H1 (cell line): ENCODE results near the gene FBN1. TPM values are rescaled to one million over a fixed set of nuclear protein-coding genes. Genes with fewer than 3 reads are reported as not detected.

Source experiments
- CTCF ChIA-PET: fragments of 300-600 bp; sonication (Branson Sonifier 250); formaldehyde crosslinking; loops from one replicate; lab custom pipeline; 2021; ENCODE audit not compliant: partially characterized antibody; lab: Charles Lee
- POLR2A ChIA-PET: fragments of 300-600 bp; sonication (Branson Sonifier 250); formaldehyde crosslinking; loops from one replicate; lab custom pipeline; 2021; ENCODE audit warnings: inconsistent platforms; ENCODE audit not compliant: partially characterized antibody; lab: Charles Lee
- DNase-seq, 2 experiments: peaks; one replicate each; pipeline versions ENCODE4 v3.0.0 to v3.0.0-alpha.2; 2010 to 2022; ENCODE audit warnings: low spot score in 2 of 2, low read depth in 1 of 2, mixed read lengths in 1 of 2
- FAIRE-seq: peaks from 2 replicates; lab custom pipeline; 2011; peaks lifted over from hg19 to GRCh38; lab: Jason Lieb, UNC
- H2AFZ ChIP-seq: 2 replicates; pipeline ENCODE4 v1.8.1; 2012; ENCODE audit warnings: low read length, inconsistent platforms
- H2AK5ac ChIP-seq: 2 replicates; pipeline ENCODE4 v1.6.1; 2013; ENCODE audit warnings: low read depth, low read length
- H2BK120ac ChIP-seq: replicated peaks from 2 replicates; pipeline ENCODE3; 2013; ENCODE audit warnings: low read depth, low read length, inconsistent platforms
- H2BK12ac ChIP-seq: 2 replicates; pipeline ENCODE4 v1.6.1; 2013; ENCODE audit warnings: low read depth, low read length
- H2BK15ac ChIP-seq: 2 replicates; pipeline ENCODE4 v1.6.1; 2013; ENCODE audit warnings: low read length
- H2BK20ac ChIP-seq: 2 replicates; pipeline ENCODE4 v1.6.1; 2013; ENCODE audit warnings: low read length
- H2BK5ac ChIP-seq: 2 replicates; pipeline ENCODE4 v1.6.1; 2013; ENCODE audit warnings: low read depth, low read length
- H3K14ac ChIP-seq: 2 replicates; pipeline ENCODE4 v1.6.1; 2013; ENCODE audit warnings: inconsistent platforms; ENCODE audit not compliant: insufficient read length
- H3K18ac ChIP-seq: 2 replicates; pipeline ENCODE4 v1.6.1; 2013; ENCODE audit warnings: low read length; ENCODE audit errors: extremely low read depth
- H3K23ac ChIP-seq: 2 replicates; pipeline ENCODE4 v1.6.1; 2013; ENCODE audit warnings: inconsistent platforms; ENCODE audit not compliant: insufficient read length
- H3K23me2 ChIP-seq: 2 replicates; pipeline ENCODE4 v1.6.1; 2013; ENCODE audit warnings: low read depth, low read length
- H3K27ac ChIP-seq: 2 replicates; pipeline ENCODE4 v1.6.1; 2011; ENCODE audit warnings: low read depth, low read length, inconsistent platforms
- H3K27me3 ChIP-seq, 4 experiments: replicated peaks in 1 of 4; 1 replicate in 1 of 4; 2 replicates in 3 of 4; pipeline versions ENCODE4 v1.6.1 to v1.8.1; 2011 to 2013; ENCODE audit warnings: low read length in 3 of 4, mild to moderate bottlenecking in 3 of 4, inconsistent platforms in 2 of 4, mixed read lengths in 2 of 4, moderate library complexity in 1 of 4; ENCODE audit not compliant: control insufficient read depth in 3 of 4, insufficient read depth in 3 of 4; ENCODE audit errors: extremely low read depth in 1 of 4
- H3K36me3 ChIP-seq, 4 experiments: 2 replicates each; pipeline versions ENCODE4 v1.6.1 to v1.8.1; 2011 to 2013; ENCODE audit warnings: mild to moderate bottlenecking in 4 of 4, low read length in 3 of 4, moderate library complexity in 2 of 4, control low read depth in 1 of 4, inconsistent platforms in 1 of 4; ENCODE audit not compliant: insufficient read depth in 4 of 4, control insufficient read depth in 2 of 4
- H3K4ac ChIP-seq: replicated peaks from 2 replicates; pipeline ENCODE3; 2013; ENCODE audit warnings: low read length, low read depth, mixed read lengths, inconsistent platforms; ENCODE audit not compliant: insufficient read length
- H3K4me1 ChIP-seq, 4 experiments: replicated peaks in 1 of 4; 1 replicate in 1 of 4; 2 replicates in 3 of 4; pipeline versions ENCODE4 v1.6.1 to v1.8.1; 2011 to 2013; ENCODE audit warnings: low read length in 3 of 4, inconsistent platforms in 2 of 4, mixed read lengths in 1 of 4; ENCODE audit not compliant: insufficient read depth in 4 of 4, control insufficient read depth in 3 of 4
- H3K4me2 ChIP-seq, 2 experiments: 2 replicates each; pipeline versions ENCODE4 v1.6.1 to v1.8.1; 2011 to 2013; ENCODE audit warnings: low read depth in 2 of 2, low read length in 2 of 2, control low read depth in 1 of 2, inconsistent platforms in 1 of 2, mild to moderate bottlenecking in 1 of 2; ENCODE audit not compliant: insufficient read depth in 1 of 2
- H3K4me3 ChIP-seq, 4 experiments: fragments of 200-600, 300-600 bp in 1 of 4; sonication (generic), shearing (Covaris generic), sonication (Bioruptor Twin) in 1 of 4; 2 replicates each; pipeline versions ENCODE4 v1.5.1 to v1.8.1; 2011 to 2016; ENCODE audit warnings: low read length in 4 of 4, low read depth in 3 of 4, control low read depth in 2 of 4, inconsistent platforms in 2 of 4, mild to moderate bottlenecking in 2 of 4, mixed read lengths in 1 of 4, moderate library complexity in 1 of 4; ENCODE audit not compliant: insufficient read depth in 2 of 4; ENCODE audit errors: extremely low read depth in 1 of 4
- H3K56ac ChIP-seq: replicated peaks from 2 replicates; pipeline ENCODE3; 2013; ENCODE audit warnings: low read depth, mild to moderate bottlenecking, mixed read lengths, low read length, inconsistent platforms; ENCODE audit not compliant: insufficient read length
- H3K79me1 ChIP-seq: 2 replicates; pipeline ENCODE4 v1.6.1; 2013; ENCODE audit warnings: low read depth, low read length, control low read depth
- H3K79me2 ChIP-seq, 2 experiments: 2 replicates each; pipeline versions ENCODE4 v1.6.1 to v1.8.1; 2012 to 2013; ENCODE audit warnings: low read length in 2 of 2, mild to moderate bottlenecking in 2 of 2, inconsistent platforms in 1 of 2; ENCODE audit not compliant: insufficient read depth in 2 of 2, control insufficient read depth in 1 of 2
- H3K9ac ChIP-seq, 4 experiments: replicated peaks in 1 of 4; 1 replicate in 1 of 4; 2 replicates in 3 of 4; pipeline versions ENCODE4 v1.6.1 to v1.8.1; 2011 to 2013; ENCODE audit warnings: low read depth in 3 of 4, low read length in 3 of 4, control low read depth in 2 of 4, mild to moderate bottlenecking in 2 of 4, moderate library complexity in 2 of 4, inconsistent platforms in 1 of 4; ENCODE audit errors: extremely low read depth in 1 of 4
- H3K9me3 ChIP-seq, 2 experiments: 2 replicates each; pipeline versions ENCODE4 v1.6.1 to v1.8.1; 2012 to 2013; ENCODE audit warnings: mild to moderate bottlenecking in 2 of 2, moderate library complexity in 2 of 2, control low read depth in 1 of 2, inconsistent platforms in 1 of 2, low read depth in 1 of 2, low read length in 1 of 2, mixed read lengths in 1 of 2; ENCODE audit not compliant: insufficient read depth in 2 of 2
- H4K20me1 ChIP-seq, 2 experiments: replicated peaks in 1 of 2; 2 replicates each; pipeline versions ENCODE3 to v1.8.1; 2011 to 2013; ENCODE audit warnings: inconsistent platforms in 2 of 2, low read length in 2 of 2, mild to moderate bottlenecking in 1 of 2; ENCODE audit not compliant: insufficient read depth in 2 of 2, control insufficient read depth in 1 of 2
- H4K5ac ChIP-seq: 2 replicates; pipeline ENCODE4 v1.6.1; 2013; ENCODE audit warnings: low read length, low read depth, mixed read lengths, inconsistent platforms; ENCODE audit not compliant: insufficient read length
- H4K8ac ChIP-seq: 2 replicates; pipeline ENCODE4 v1.8.0; 2013; ENCODE audit warnings: mild to moderate bottlenecking, moderate library complexity, low read length, inconsistent platforms; ENCODE audit not compliant: insufficient read depth; ENCODE audit errors: extremely low read depth
- H4K91ac ChIP-seq: replicated peaks from 2 replicates; pipeline ENCODE3; 2013; ENCODE audit warnings: low read length, mixed read lengths, inconsistent platforms; ENCODE audit not compliant: insufficient read length
- CBX5 ChIP-seq: fragments of 300-800, 300-1000 bp; sonication (generic); IDR thresholded peaks from 2 replicates; pipeline ENCODE4 v1.7.1; 2016; ENCODE audit warnings: antibody characterized with exemption, low read length, low read depth
- CHD1 ChIP-seq: IDR thresholded peaks from 2 replicates; pipeline ENCODE4 v1.6.1; 2012; ENCODE audit warnings: low read depth, low read length, improper control_type of control experiment
- RXRA ChIP-seq: IDR thresholded peaks from 2 replicates; pipeline ENCODE4 v1.6.1; 2011; ENCODE audit warnings: low read depth, mild to moderate bottlenecking, low read length, moderate library complexity; ENCODE audit not compliant: insufficient read depth
- TBP ChIP-seq: IDR thresholded peaks from 2 replicates; pipeline ENCODE4 v1.6.1; 2011; ENCODE audit warnings: low read depth, low read length, improper control_type of control experiment
- WGBS, 2 experiments: shearing (Covaris generic) in 1 of 2; methylation state at CpG; one replicate each; pipeline versions ENCODE4 v1.1.6 to v1.1.7; 2013 to 2015; ENCODE audit warnings: low lambda C conversion rate in 2 of 2, mixed read lengths in 2 of 2, inconsistent platforms in 1 of 2, low coverage in 1 of 2, missing lambda C conversion rate in 1 of 2; ENCODE audit not compliant: insufficient replicate concordance in 2 of 2, insufficient coverage in 1 of 2, insufficient read length in 1 of 2; ENCODE audit errors: extremely low coverage in 1 of 2, missing lambda C conversion rate in 1 of 2; 5-methylcytosine and 5-hydroxymethylcytosine counted together
- polyA plus RNA-seq, 7 experiments: library from polyadenylated mRNA; depleted of rRNA in 3 of 7; stranded (reverse) in 5 of 7; unstranded in 2 of 7; fragments of >200 nt in 5 of 7; fragments of 200-250 nt in 2 of 7; gene quantifications; 1 replicate in 5 of 7; 2 replicates in 1 of 7; 4 replicates in 1 of 7; pipeline versions ENCODE4 v1.2.1 to v1.2.3, GENCODE V29; 2011 to 2013; ENCODE audit warnings: missing spikeins in 2 of 7, mixed read lengths in 2 of 7
- total RNA-seq: library from RNA; stranded (reverse); fragmentation: NEBNext Ultra II Directional; extraction: Animal tissue kit (Norgen Biotek cat#: 25700); gene quantifications from 2 replicates; pipeline ENCODE4 v1.2.1, GENCODE V29; 2021
- TF ChIP-seq, protein P1 (sequence below): IDR thresholded peaks from 2 replicates; pipeline ENCODE4 v1.6.1; 2011; ENCODE audit warnings: low read depth, mild to moderate bottlenecking, low read length; ENCODE audit not compliant: insufficient read depth
- TF ChIP-seq, protein P2 (sequence below): IDR thresholded peaks from 2 replicates; pipeline ENCODE4 v1.6.1; 2011; ENCODE audit warnings: low read length, improper control_type of control experiment

FBN1 gene
- total and polyA plus RNA-seq, 2 of the 8 experiments (the other 6 are each of a cell fraction or from before 2014, with no cell fraction given) = 3.0 to 4.0 TPM

DNA sequence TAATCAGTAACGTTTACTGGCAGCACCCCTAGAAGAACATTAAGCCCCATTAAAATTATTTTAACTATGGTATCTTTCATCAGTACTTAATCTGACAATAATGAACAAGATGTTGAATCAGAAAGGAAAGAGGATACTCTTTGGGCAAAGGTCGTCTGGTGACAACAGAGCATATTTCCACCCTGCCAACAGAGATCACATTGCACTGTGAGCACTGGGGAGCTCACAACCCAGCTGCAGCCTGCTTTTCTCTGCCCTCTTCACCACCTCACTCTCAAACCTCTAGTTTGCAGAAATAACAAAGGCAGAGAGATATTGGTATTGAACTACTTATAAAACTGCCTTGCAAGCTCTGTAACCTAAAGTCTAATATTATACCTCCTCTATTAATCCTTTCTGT lies 130.0 kb downstream of the FBN1 start:
- Histone ChIP-seq H3K27me3 (peaks cover 0 to 2% (median 0%) of the 10 kb centered on the region in 4 experiments; a peak in 1 of 7 replicates), H3K4me1 (no peaks in the 10 kb centered on the region), H2BK15ac (no peak overlapping the region), H3K4me2 (no peak overlapping the region), H2AFZ (no peak overlapping the region), H3K18ac (no peak overlapping the region), H2BK20ac (no peak overlapping the region), H3K56ac (no peak overlapping the region), H4K8ac (no peak overlapping the region), H2BK5ac (no peak overlapping the region), H2AK5ac (no peak overlapping the region), H4K91ac (no peak overlapping the region)
- DNase-seq (no peak), FAIRE-seq (no peak)
- TF ChIP-seq, protein P1, sequence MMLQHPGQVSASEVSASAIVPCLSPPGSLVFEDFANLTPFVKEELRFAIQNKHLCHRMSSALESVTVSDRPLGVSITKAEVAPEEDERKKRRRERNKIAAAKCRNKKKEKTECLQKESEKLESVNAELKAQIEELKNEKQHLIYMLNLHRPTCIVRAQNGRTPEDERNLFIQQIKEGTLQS = no peak
- TF ChIP-seq CHD1 (no peak), CBX5 (no peak), TBP (no peak), RXRA (no peak)
- TF ChIP-seq, protein P2, sequence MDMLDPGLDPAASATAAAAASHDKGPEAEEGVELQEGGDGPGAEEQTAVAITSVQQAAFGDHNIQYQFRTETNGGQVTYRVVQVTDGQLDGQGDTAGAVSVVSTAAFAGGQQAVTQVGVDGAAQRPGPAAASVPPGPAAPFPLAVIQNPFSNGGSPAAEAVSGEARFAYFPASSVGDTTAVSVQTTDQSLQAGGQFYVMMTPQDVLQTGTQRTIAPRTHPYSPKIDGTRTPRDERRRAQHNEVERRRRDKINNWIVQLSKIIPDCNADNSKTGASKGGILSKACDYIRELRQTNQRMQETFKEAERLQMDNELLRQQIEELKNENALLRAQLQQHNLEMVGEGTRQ = no peak
- TF ChIP-seq, all 59 proteins: peak for 0
- Histone ChIP-seq H3K23me2 (no peaks in the 10 kb centered on the region), H3K79me1 (no peaks in the 10 kb centered on the region), H3K4ac (no peak overlapping the region), H3K36me3 (no peaks in the 10 kb centered on the region), H3K9me3 (no peaks in the 10 kb centered on the region), H2BK12ac (no peak overlapping the region), H3K14ac (no peak overlapping the region), H3K79me2 (no peaks in the 10 kb centered on the region), H4K5ac (no peak overlapping the region), H2BK120ac (no peak overlapping the region), H3K4me3 (no peak overlapping the region), H3K23ac (no peak overlapping the region), H3K9ac (no peak overlapping the region), H4K20me1 (no peaks in the 10 kb centered on the region), H3K27ac (no peak overlapping the region)
- ChIA-PET POLR2A (no interaction called here), CTCF (interaction anchor here (0.8 to 3.5 kb wide), 3 partner anchors 8 to 158 kb away, joined by 3 to 18 read pairs (median 15); no protein-coding TSS in a partner anchor)
- WGBS, 2 experiments = 92% methylated on average over 2 of the region's 2 CpGs; no CpG with 5 or more reads in 1 of the 2 experiments
